ENCODE measurements around the gene RIN3.

RIN3 gene

GRCh38 chr14:92575748-92576303, 62.2 kb downstream of the RIN3 start:
- no peak for DNase-seq

- no peak for DNase-seq
Measured at GRCh38 chr14:92577321-92577742, 63.8 kb downstream of the RIN3 start.

- no peak for DNase-seq
Measured at GRCh38 chr14:92578511-92578910, 64.9 kb downstream of the RIN3 start.

- DNase-seq = no peak
Measured at GRCh38 chr14:92579244-92579936, 65.8 kb downstream of the RIN3 start.

GRCh38 chr14:92581206-92581605, 67.6 kb downstream of the RIN3 start:
- no peak for DNase-seq

- no peak for DNase-seq
Measured at GRCh38 chr14:92581966-92582566, 68.5 kb downstream of the RIN3 start.

- DNase-seq = no peak
Measured at GRCh38 chr14:92582706-92583452, 69.3 kb downstream of the RIN3 start.

- no peak for DNase-seq
Measured at GRCh38 chr14:92584220-92584619, 70.6 kb downstream of the RIN3 start.

GRCh38 chr14:92584816-92585215, 71.2 kb downstream of the RIN3 start:
- no peak for DNase-seq

GRCh38 chr14:92585981-92586937, 72.7 kb downstream of the RIN3 start:
- no peak for DNase-seq

GRCh38 chr14:92586963-92587699, 73.5 kb downstream of the RIN3 start:
- no peak for DNase-seq

- no peak for DNase-seq
Measured at GRCh38 chr14:92587700-92588085, 74.1 kb downstream of the RIN3 start.

- DNase-seq = no peak
Measured at GRCh38 chr14:92589213-92589852, 75.8 kb downstream of the RIN3 start.

GRCh38 chr14:92590176-92590575, 76.6 kb downstream of the RIN3 start:
- DNase-seq = no peak

- DNase-seq = no peak
Measured at GRCh38 chr14:92590941-92591340, 77.4 kb downstream of the RIN3 start.

GRCh38 chr14:92591346-92591745, 77.8 kb downstream of the RIN3 start:
- no peak for DNase-seq

- DNase-seq = no peak
Measured at GRCh38 chr14:92595267-92595666, 81.7 kb downstream of the RIN3 start.

- DNase-seq = no peak
Measured at GRCh38 chr14:92596331-92596907, 82.8 kb downstream of the RIN3 start.

- DNase-seq = no peak
Measured at GRCh38 chr14:92597906-92598905, 84.6 kb downstream of the RIN3 start.

Data from right kidney (tissue), 1 donor.